Uterus (tissue), 2 donors: ENCODE measurements around the gene GZMM.

ENCODE experiments used
- POLR2A ChIP-seq, 2 donors: fragments of 450-650 bp; IDR thresholded peaks; one replicate each; pipeline ENCODE4 v1.6.1; 2016; ENCODE audit warnings: antibody characterized with exemption in 2 of 2, mild to moderate bottlenecking in 1 of 2, moderate library complexity in 1 of 2
- TF ChIP-seq, protein P1 (sequence below), 4 experiments: fragments of 200-600 bp in 2 of 4; fragments of 450-650 bp in 2 of 4; sonication (generic) in 2 of 4; IDR thresholded peaks; one replicate each; pipeline ENCODE4 v1.5.1; 2016 to 2019; ENCODE audit warnings: antibody characterized with exemption in 4 of 4, mild to moderate bottlenecking in 2 of 4, moderate library complexity in 1 of 4

DNA sequence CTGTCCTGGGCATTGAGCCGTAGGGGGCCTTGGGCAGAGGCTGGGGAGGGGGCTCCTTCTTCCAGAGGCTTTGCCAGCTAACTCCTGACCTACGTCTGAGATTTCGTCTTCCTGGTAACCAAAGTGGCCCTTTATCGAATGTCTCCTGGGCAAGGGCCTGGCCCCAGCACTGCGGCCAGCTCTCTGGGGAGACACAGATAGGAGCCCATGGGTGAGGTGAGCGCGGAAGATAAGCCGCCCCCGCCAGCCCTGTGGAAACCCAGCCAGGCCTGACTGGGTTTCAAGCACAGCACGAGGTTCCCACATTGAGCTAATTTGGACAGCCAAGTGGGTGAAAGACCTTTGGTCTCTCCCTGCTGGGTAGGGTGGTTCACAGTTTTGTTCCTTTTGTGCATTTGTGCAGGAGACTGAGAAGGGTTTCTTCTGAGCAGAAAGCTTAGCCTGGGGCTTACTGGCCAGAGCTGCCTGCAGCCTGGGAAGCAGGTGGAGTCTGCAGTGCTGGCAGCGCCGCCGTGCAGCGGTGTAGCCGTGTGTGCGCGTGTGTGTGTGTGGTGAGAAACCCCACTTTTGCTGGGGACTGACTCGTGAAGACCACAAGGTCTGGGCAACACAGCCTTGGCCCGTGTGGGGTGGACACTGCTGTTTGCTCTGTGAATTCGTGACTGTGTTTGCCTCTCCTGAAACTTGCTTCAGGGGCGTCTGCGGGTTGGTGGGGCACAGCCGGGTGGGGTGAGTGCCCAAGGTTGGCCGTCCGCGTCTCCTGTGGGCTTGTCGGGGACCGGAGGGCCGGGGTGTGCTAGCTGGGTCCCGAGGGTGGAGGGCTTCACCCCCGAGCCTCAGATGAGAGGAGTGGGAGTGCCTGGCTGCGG, 31.0 kb downstream of the GZMM start:
- TF ChIP-seq, protein P1, sequence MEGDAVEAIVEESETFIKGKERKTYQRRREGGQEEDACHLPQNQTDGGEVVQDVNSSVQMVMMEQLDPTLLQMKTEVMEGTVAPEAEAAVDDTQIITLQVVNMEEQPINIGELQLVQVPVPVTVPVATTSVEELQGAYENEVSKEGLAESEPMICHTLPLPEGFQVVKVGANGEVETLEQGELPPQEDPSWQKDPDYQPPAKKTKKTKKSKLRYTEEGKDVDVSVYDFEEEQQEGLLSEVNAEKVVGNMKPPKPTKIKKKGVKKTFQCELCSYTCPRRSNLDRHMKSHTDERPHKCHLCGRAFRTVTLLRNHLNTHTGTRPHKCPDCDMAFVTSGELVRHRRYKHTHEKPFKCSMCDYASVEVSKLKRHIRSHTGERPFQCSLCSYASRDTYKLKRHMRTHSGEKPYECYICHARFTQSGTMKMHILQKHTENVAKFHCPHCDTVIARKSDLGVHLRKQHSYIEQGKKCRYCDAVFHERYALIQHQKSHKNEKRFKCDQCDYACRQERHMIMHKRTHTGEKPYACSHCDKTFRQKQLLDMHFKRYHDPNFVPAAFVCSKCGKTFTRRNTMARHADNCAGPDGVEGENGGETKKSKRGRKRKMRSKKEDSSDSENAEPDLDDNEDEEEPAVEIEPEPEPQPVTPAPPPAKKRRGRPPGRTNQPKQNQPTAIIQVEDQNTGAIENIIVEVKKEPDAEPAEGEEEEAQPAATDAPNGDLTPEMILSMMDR (IDR thresholded peaks at IDR 0.05) = no peak
- no peak for TF ChIP-seq POLR2A (IDR thresholded peaks at IDR 0.05)
